ENCODE data around the gene H1-8.
"Not testable (repeated sequence)": the region's sequence is repeated elsewhere in the genome, so short reads cannot be mapped to it uniquely, and the experiment has no call there.

The H1-8 gene

DNA sequence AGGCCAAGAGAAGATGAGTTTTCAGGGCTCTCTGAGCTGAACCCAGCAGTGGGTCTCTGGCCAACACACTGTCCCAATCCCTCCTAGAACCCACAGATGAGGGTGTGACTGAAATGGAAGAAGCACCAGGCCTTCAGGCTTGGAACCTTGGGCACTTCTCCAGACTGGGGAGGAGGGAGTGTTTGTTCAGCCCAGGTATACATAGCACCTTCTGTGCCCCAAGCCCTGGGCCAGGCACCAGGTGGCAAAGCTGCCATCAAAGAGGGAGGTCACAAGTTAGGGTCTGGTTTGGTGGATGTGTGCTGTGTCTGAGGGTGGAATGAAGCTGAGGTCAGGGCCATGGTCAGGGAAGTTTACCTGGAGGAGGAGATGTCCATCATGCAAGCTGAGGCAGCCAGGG lies 30.4 kb upstream of the H1-8 start:
- TF ChIP-seq, protein P1, sequence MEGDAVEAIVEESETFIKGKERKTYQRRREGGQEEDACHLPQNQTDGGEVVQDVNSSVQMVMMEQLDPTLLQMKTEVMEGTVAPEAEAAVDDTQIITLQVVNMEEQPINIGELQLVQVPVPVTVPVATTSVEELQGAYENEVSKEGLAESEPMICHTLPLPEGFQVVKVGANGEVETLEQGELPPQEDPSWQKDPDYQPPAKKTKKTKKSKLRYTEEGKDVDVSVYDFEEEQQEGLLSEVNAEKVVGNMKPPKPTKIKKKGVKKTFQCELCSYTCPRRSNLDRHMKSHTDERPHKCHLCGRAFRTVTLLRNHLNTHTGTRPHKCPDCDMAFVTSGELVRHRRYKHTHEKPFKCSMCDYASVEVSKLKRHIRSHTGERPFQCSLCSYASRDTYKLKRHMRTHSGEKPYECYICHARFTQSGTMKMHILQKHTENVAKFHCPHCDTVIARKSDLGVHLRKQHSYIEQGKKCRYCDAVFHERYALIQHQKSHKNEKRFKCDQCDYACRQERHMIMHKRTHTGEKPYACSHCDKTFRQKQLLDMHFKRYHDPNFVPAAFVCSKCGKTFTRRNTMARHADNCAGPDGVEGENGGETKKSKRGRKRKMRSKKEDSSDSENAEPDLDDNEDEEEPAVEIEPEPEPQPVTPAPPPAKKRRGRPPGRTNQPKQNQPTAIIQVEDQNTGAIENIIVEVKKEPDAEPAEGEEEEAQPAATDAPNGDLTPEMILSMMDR (IDR thresholded peaks at IDR 0.05; ENCODE audit: borderline replicate concordance, insufficient read depth, low read depth, low read length), result no peak
- no peak overlapping the region for H3K4me3 ChIP-seq (ENCODE audit: low read depth, low read length)

DNA sequence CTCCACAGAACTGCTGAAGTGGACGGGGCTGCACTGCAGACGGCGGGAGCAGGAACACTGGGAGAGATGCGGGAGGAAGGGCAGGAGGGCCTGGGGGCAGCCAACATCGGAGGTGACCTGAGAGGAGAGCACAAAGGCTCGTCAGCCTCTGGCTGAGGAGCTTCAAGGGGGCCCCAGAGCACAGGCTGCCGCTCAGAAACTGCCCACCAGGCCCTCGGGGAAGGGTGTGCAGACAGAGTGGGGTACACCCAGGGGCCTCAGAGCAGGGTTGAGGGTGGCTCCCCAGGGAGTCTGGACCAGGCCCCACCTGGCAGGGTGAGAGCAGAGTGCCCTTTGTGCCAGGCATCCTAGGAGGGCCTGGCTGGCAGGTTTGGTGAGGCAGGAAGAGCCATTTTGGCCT lies 29.3 kb upstream of the H1-8 start:
- H3K4me3 ChIP-seq (ENCODE audit: low read depth, low read length), result no peak overlapping the region
- TF ChIP-seq, protein P1 (IDR thresholded peaks at IDR 0.05; ENCODE audit: borderline replicate concordance, insufficient read depth, low read depth, low read length), result no peak

DNA sequence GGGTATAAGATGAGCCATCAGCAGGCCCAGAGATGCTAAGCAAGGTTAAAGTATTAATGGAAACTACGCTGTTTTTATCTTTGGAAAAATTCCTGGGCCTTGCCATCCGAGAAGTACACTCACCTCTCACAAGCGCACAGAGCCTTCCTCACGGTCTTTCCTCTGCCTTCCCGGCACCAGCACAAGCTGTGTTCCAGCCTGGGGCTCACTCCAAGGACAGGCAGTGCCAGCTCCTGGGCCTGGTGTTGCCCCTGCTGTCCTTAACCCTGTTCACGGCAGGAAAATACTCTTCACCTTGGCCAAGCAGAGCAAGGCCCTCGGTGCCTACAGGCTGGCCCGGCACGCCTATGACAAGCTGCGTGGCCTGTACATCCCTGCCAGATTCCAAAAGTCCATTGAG lies 28.9 kb upstream of the H1-8 start:
- TF ChIP-seq, protein P1 (IDR thresholded peaks at IDR 0.05; ENCODE audit: borderline replicate concordance, insufficient read depth, low read depth, low read length), result no peak
- no peak overlapping the region for H3K4me3 ChIP-seq (ENCODE audit: low read depth, low read length)

DNA sequence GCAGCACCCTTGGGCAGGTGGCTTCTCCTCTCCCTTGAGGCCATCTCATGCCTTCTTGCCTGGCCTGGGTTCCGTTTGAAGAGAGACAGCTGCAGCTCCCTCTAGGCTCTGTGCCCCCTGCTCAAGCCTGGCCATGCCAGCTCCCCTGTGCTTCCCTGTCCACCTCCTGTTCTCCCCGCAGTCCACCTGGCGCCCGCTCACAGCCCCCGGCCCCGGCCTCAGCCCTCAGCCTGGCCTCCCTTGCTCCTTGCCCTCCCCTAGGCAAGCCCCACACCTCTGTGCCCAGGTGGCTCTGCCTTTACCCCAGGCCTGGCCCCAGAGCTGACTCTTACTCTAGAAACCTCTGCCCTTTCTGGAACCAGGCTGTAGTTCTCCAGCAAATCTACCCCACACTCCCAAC lies 28.4 kb upstream of the H1-8 start:
- TF ChIP-seq, protein P1 (IDR thresholded peaks at IDR 0.05; ENCODE audit: borderline replicate concordance, insufficient read depth, low read depth, low read length), result no peak
- no peak overlapping the region for H3K4me3 ChIP-seq (ENCODE audit: low read depth, low read length)

DNA sequence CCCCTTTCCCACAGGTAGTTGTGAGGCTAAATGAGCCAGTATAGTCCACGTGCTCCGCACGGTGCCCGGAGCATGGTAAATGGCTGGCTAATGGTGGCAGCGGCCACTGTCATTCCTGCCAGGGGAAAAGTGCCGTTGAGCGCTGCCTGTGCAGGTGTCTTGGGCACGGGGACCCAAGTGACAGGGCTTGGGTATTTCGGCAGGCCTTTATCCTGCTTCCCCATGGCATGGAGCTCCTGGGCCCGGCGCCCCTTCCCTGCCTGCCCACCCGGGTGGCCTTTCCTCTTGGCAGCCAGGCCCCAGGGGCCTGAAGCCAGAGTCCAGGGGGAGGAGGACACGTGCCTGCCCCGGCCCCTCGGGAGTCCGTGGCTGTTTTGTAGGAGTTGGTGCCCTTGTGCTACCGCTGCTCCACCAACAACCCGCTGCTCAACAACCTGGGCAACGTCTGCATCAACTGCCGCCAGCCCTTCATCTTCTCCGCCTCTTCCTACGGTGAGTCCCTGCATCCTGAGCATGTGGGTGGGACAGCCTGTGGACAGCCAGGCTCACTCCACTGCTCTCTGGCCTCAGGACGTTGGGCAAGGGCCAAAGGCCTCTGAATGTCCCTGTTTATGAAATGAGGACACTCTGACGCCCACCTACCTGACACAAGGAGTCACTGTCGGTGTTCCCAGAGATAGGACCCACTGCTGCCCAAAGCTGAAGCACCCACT lies 27.7 kb upstream of the H1-8 start:
- not testable (repeated sequence) for H3K4me3 ChIP-seq (ENCODE audit: low read depth, low read length)

DNA sequence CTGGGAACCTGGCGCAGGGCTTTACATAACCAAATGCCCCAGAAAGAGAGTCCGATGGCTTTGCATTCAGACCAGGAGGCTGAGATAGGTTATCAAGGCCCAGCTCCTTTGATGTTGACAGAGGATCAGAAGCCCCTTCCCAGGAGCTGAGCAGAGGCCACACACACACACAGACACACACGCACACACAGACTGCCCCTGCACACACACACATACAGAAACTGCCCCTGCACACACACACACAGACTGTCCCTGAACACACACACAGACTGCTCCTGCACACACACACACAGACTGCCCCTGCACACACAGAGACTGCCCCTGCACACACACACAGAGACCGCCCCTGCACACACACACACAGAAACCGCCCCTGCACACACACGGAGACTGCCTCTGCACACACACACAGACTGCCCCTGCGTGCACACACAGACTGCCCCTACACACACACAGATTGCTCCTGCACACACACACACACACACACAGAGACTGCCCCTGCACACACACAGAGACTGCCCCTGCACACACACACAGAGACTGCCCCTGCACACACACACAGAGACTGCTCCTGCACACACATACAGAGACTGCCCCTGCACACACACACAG lies 27.0 kb upstream of the H1-8 start:
- not testable (repeated sequence) for H3K4me3 ChIP-seq (ENCODE audit: low read depth, low read length)

DNA sequence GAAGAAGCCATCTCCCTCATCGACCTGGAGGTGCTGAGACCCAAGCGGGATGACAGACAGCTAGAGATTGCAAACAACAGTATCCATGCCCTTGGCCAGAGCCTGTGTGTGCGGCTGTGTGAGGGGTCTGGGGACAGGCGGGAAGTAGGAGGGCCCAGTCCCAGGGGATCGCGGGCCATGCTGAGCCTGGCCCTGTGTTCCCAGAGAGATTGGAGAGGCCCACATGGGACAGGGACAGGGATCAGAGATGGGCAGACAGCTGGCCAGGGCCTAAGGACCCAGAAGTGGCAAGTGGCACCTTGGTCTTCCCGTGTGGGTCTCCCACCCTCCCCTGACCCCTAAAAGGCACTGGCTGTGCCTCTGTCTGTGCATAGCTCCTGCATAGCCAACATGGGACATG lies 25.5 kb upstream of the H1-8 start:
- no peak overlapping the region for H3K4me3 ChIP-seq (ENCODE audit: low read depth, low read length)
- TF ChIP-seq, protein P1 (IDR thresholded peaks at IDR 0.05; ENCODE audit: borderline replicate concordance, insufficient read depth, low read depth, low read length), result no peak

DNA sequence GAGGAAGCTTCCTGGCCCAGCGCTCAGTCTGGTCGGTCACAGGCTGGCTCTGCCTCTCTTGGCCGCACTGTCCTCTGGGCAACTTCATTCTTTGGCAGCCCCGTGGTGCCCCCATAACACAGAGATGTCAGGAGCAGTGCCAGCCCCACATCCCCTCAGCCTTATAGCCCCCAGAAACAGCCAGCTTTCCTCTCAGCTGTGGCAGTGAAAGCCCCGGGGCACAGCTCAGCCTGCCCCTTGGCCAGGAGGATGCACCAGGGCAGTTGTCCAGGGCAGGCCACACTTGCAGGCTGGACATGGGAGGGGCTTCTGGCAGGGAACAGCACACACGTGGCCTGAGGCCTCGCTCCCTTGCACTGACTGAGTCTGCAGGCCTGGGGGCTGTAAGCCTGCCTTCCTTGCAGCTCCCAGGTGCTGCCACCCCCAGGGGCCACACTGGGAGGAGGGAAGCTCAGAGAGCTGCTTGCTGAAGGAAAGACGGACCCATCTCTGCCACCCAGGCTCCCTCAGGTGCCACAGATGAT lies 24.9 kb upstream of the H1-8 start:
- H3K4me3 ChIP-seq (ENCODE audit: low read depth, low read length), result no peak overlapping the region
- TF ChIP-seq, protein P1 (IDR thresholded peaks at IDR 0.05; ENCODE audit: borderline replicate concordance, insufficient read depth, low read depth, low read length), result no peak

All from GM12875 (cell line).